K562 (cell line): Measurements from ENCODE around the gene ZFP3. TPM values are rescaled to one million over a fixed set of nuclear protein-coding genes. Genes with fewer than 3 reads are reported as not detected.
"Not testable (repeated sequence)": the region's sequence is repeated elsewhere in the genome, so short reads cannot be mapped to it uniquely, and the experiment has no call there.

Source experiments
- ATAC-seq: fragments of 200-7000 bp; cut with Tn5 transposase; 3 replicates; pipeline ENCODE4 v1.9.1; 2020; ENCODE audit warnings: moderate library complexity
- BruUV-seq: library from RNA; stranded (reverse); fragments of 400-500 nt; replicated peaks from 2 replicates; lab custom pipeline; 2021; lab: Mats Ljungman, UMichigan
- CTCF ChIA-PET: fragments of 300-600 bp; formaldehyde crosslinking; extraction: SDS; loops from one replicate; lab custom pipeline; 2021; ENCODE audit warnings: low intra/inter-chr PET ratio; lab: Yijun Ruan, JAX
- POLR2A ChIA-PET: fragments of 300-600, 350-650 bp; sonication (Branson Sonifier 250); formaldehyde crosslinking; extraction: SDS; loops from one replicate; lab custom pipeline; 2021; ENCODE audit warnings: antibody characterized with exemption, inconsistent platforms; lab: Yijun Ruan, JAX
- DNase-seq, 4 experiments: peaks; one replicate each; pipeline versions ENCODE4 v3.0.0 to v3.0.0-alpha.2; 2011 to 2018; ENCODE audit warnings: low spot score in 3 of 4, mixed read lengths in 3 of 4; ENCODE audit errors: extremely low read depth in 1 of 4
- FAIRE-seq: peaks from 2 replicates; lab custom pipeline; 2011; peaks lifted over from hg19 to GRCh38; lab: Jason Lieb, UNC
- H2AFZ ChIP-seq: 2 replicates; pipeline ENCODE4 v1.6.0; 2011; ENCODE audit warnings: low read depth, low read length, control low read depth, inconsistent platforms
- H3K27ac ChIP-seq: fragments of 200-600 bp; 3 replicates; pipeline ENCODE4 v1.8.0; 2011; ENCODE audit warnings: low read depth, mild to moderate bottlenecking, control low read depth, inconsistent platforms, low read length, moderate library complexity, mixed read lengths; ENCODE audit errors: extremely low read depth
- H3K27me3 ChIP-seq, 2 experiments: fragments of 300-600 bp in 1 of 2; 2 replicates in 1 of 2; 3 replicates in 1 of 2; pipeline versions ENCODE4 v1.6.0 to v1.8.0; 2011; ENCODE audit warnings: inconsistent platforms in 2 of 2, low read length in 2 of 2, mild to moderate bottlenecking in 1 of 2, mixed read lengths in 1 of 2, moderate library complexity in 1 of 2; ENCODE audit not compliant: control insufficient read depth in 2 of 2, insufficient read depth in 2 of 2
- H3K36me3 ChIP-seq: fragments of 300-600 bp; 3 replicates; pipeline ENCODE4 v1.8.0; 2011; ENCODE audit warnings: mild to moderate bottlenecking, low read length, inconsistent platforms; ENCODE audit not compliant: control insufficient read depth, insufficient read depth
- H3K4me1 ChIP-seq, 2 experiments: fragments of 200-600 bp in 1 of 2; replicated peaks in 1 of 2; 2 replicates in 1 of 2; 3 replicates in 1 of 2; pipeline versions ENCODE4 v1.5.1 to v1.8.0; 2011; ENCODE audit warnings: inconsistent platforms in 2 of 2, low read length in 2 of 2, mild to moderate bottlenecking in 1 of 2, mixed read lengths in 1 of 2, moderate library complexity in 1 of 2; ENCODE audit not compliant: control insufficient read depth in 2 of 2, insufficient read depth in 2 of 2
- H3K4me2 ChIP-seq: 2 replicates; pipeline ENCODE4 v1.6.1; 2011; ENCODE audit warnings: low read length, control low read depth, inconsistent platforms, mixed read lengths; ENCODE audit not compliant: insufficient read depth
- H3K4me3 ChIP-seq: fragments of 200-600 bp; sonication (generic), shearing (Covaris generic); 2 replicates; pipeline ENCODE4 v1.5.1; 2016; ENCODE audit warnings: control low read depth, inconsistent platforms
- H3K79me2 ChIP-seq: fragments of 200-600 bp; 3 replicates; pipeline ENCODE4 v1.8.0; 2011; ENCODE audit warnings: low read length, inconsistent platforms; ENCODE audit not compliant: control insufficient read depth, insufficient read depth
- H3K9ac ChIP-seq, 2 experiments: 2 replicates each; pipeline versions ENCODE4 v1.6.0 to v1.6.1; 2011; ENCODE audit warnings: low read depth in 2 of 2, low read length in 2 of 2, control low read depth in 1 of 2, inconsistent platforms in 1 of 2, mild to moderate bottlenecking in 1 of 2, mixed read lengths in 1 of 2; ENCODE audit not compliant: insufficient read depth in 1 of 2
- H3K9me1 ChIP-seq: one replicate; pipeline ENCODE4 v1.6.0; 2011; ENCODE audit warnings: inconsistent platforms, mild to moderate bottlenecking, low read length, moderate library complexity; ENCODE audit not compliant: control insufficient read depth, insufficient read depth
- H3K9me3 ChIP-seq: replicated peaks from 2 replicates; pipeline ENCODE4 v1.5.1; 2011; ENCODE audit warnings: low read depth, low read length, inconsistent platforms; ENCODE audit not compliant: control insufficient read depth, insufficient read depth
- H4K20me1 ChIP-seq: replicated peaks from 2 replicates; pipeline ENCODE4 v1.6.1; 2011; ENCODE audit warnings: low read length, inconsistent platforms, mixed read lengths; ENCODE audit not compliant: control insufficient read depth, insufficient read depth
- CTCFL ChIP-seq: IDR thresholded peaks from 2 replicates; pipeline ENCODE4 v1.6.1; 2011; ENCODE audit warnings: borderline replicate concordance, low read depth, mild to moderate bottlenecking, moderate library complexity, low read length; ENCODE audit not compliant: insufficient read depth, poor library complexity, severe bottlenecking
- E2F5 ChIP-seq: sonication (generic); formaldehyde crosslinking; IDR thresholded peaks from 2 replicates; pipeline ENCODE4 v1.8.0; 2022; ENCODE audit warnings: mild to moderate bottlenecking, missing genetic modification reagents
- MTA2 ChIP-seq: fragments of 450-650 bp; IDR thresholded peaks from 2 replicates; pipeline ENCODE4 v1.6.1; 2016; ENCODE audit warnings: low read depth
- SMC3 ChIP-seq: conservative IDR thresholded peaks from 2 replicates; pipeline ENCODE4 v1.6.1; 2011; ENCODE audit warnings: low read depth, low read length, improper control_type of control experiment; ENCODE audit not compliant: insufficient read depth
- SRSF7 ChIP-seq: fragments of 200-400 bp; formaldehyde crosslinking; optimal IDR thresholded peaks from 2 replicates; pipeline ENCODE3; 2017; ENCODE audit warnings: mild to moderate bottlenecking, low read depth, low read length
- WGBS: fragments of 100-300 bp; shearing (Covaris generic); methylation state at CpG from one replicate; pipeline ENCODE4 v1.1.6; 2016; ENCODE audit warnings: low coverage, mixed read lengths; ENCODE audit not compliant: insufficient coverage; ENCODE audit errors: missing lambda C conversion rate; 5-methylcytosine and 5-hydroxymethylcytosine counted together
- in situ Hi-C: fragments of 300-500 bp; cut with MboI; formaldehyde crosslinking; loops from 4 replicates; pipeline ENCODE4 v1.15.0; 2018; ENCODE audit warnings: inconsistent platforms, mixed read lengths
- intact Hi-C: fragments of 100-400 bp; cut with micrococcal nuclease; formaldehyde crosslinking; loops from 2 replicates; pipeline ENCODE4 v1.14.2; 2022
- polyA plus RNA-seq, 8 experiments: library from polyadenylated mRNA; depleted of rRNA in 4 of 8; stranded (reverse) in 5 of 8; unstranded in 3 of 8; fragments of >200 nt; fragmentation: Nextera tagmentation in 2 of 8; fragmentation: Illumina TruSeq in 1 of 8; extraction: Ambion mirVana in 2 of 8; extraction: Trizol in 1 of 8; gene quantifications; 2 replicates each; pipeline versions ENCODE4 v1.2.1 to v1.2.3, GENCODE V29; 2011 to 2014; ENCODE audit warnings: inconsistent platforms in 1 of 8, missing spikeins in 1 of 8
- total RNA-seq, 7 experiments: library from RNA; depleted of rRNA in 6 of 7; stranded (reverse); fragments of >200 nt in 6 of 7; fragmentation: Illumina TruSeq in 2 of 7; extraction: Trizol in 2 of 7; gene quantifications; 2 replicates each; pipeline versions ENCODE4 v1.2.1 to v1.2.3, GENCODE V29; 2011 to 2021; ENCODE audit warnings: low replicate concordance in 1 of 7

The ZFP3 gene
- total and polyA plus RNA-seq, 9 of the 15 experiments (the other 6 are each of a cell fraction or from before 2014, with no cell fraction given): 0.04 TPM; not detected in 8

GRCh38 chr17:5135726-5136579 is 57.7 kb downstream of the ZFP3 start (continued):
- TF ChIP-seq CTCFL (no peak), SRSF7 (no peak), SMC3 (no peak), E2F5 (no peak), MTA2 (no peak)
- TF ChIP-seq, all 486 proteins: peak for 0

GRCh38 chr17:5136580-5137412 is 58.5 kb downstream of the ZFP3 start:
- not testable (repeated sequence) for H3K4me2 ChIP-seq

GRCh38 chr17:5137511-5138197 is 59.4 kb downstream of the ZFP3 start:
- H3K4me1 ChIP-seq, H4K20me1 ChIP-seq, H3K9ac ChIP-seq, FAIRE-seq, in situ Hi-C loops, H3K4me2 ChIP-seq, POLR2A ChIA-PET, H3K9me3 ChIP-seq, intact Hi-C loops, BruUV-seq, H3K79me2 ChIP-seq, H3K27ac ChIP-seq, H2AFZ ChIP-seq, CTCF ChIA-PET, ATAC-seq, H3K9me1 ChIP-seq, H3K4me3 ChIP-seq, DNase-seq, H3K36me3 ChIP-seq: not testable (repeated sequence)
- H3K27me3 ChIP-seq: peaks cover 0 to 38% of the 10 kb centered on the region in 2 experiments; a peak in 2 of 5 replicates
- 14% methylated on average over 14 of the region's 15 CpGs for WGBS

More at GRCh38 chr17:5136580-5137412, 58.5 kb downstream of the ZFP3 start:
- POLR2A ChIA-PET, H2AFZ ChIP-seq, H3K4me3 ChIP-seq, in situ Hi-C loops, intact Hi-C loops, H3K9ac ChIP-seq, H3K4me1 ChIP-seq, H3K36me3 ChIP-seq, H3K9me1 ChIP-seq, BruUV-seq, DNase-seq, CTCF ChIA-PET, ATAC-seq, FAIRE-seq, H3K27ac ChIP-seq, H3K9me3 ChIP-seq, H3K79me2 ChIP-seq, H4K20me1 ChIP-seq: not testable (repeated sequence)
- 0% methylated on average over 8 of the region's 14 CpGs for WGBS
- peaks cover 0 to 40% of the 10 kb centered on the region in 2 experiments; a peak in 2 of 5 replicates for H3K27me3 ChIP-seq
